GM19455 (cell line): ENCODE data around the gene CADPS2.
"Not testable (repeated sequence)": the region's sequence is repeated elsewhere in the genome, so short reads cannot be mapped to it uniquely, and the experiment has no call there.

ENCODE experiments used
- ATAC-seq: cut with Tn5 transposase; IDR thresholded peaks from one replicate; pipeline ENCODE4 v1.9.1; 2021; ENCODE audit not compliant: unreplicated experiment

CADPS2 gene

GRCh38 chr7:122677149-122677548 is 209.1 kb downstream of the CADPS2 start:
- ATAC-seq: no peak

- ATAC-seq: no peak
Measured at GRCh38 chr7:122676466-122676865, 209.8 kb downstream of the CADPS2 start.

- ATAC-seq: no peak
Measured at GRCh38 chr7:122675621-122676020, 210.6 kb downstream of the CADPS2 start.

GRCh38 chr7:122675011-122675410 is 211.2 kb downstream of the CADPS2 start:
- no peak for ATAC-seq

- ATAC-seq: no peak
Measured at GRCh38 chr7:122674502-122674901, 211.8 kb downstream of the CADPS2 start.

GRCh38 chr7:122673951-122674350 is 212.3 kb downstream of the CADPS2 start:
- no peak for ATAC-seq

GRCh38 chr7:122672536-122672935 is 213.7 kb downstream of the CADPS2 start:
- ATAC-seq: no peak

- ATAC-seq: no peak
Measured at GRCh38 chr7:122663733-122664132, 222.5 kb downstream of the CADPS2 start.

GRCh38 chr7:122658856-122659255 is 227.4 kb downstream of the CADPS2 start:
- no peak for ATAC-seq

GRCh38 chr7:122653685-122654084 is 232.6 kb downstream of the CADPS2 start:
- no peak for ATAC-seq

GRCh38 chr7:122652876-122653275 is 233.4 kb downstream of the CADPS2 start:
- no peak for ATAC-seq

- no peak for ATAC-seq
Measured at GRCh38 chr7:122651451-122651850, 234.8 kb downstream of the CADPS2 start.

- no peak for ATAC-seq
Measured at GRCh38 chr7:122643250-122643649, 243.0 kb downstream of the CADPS2 start.

GRCh38 chr7:122638459-122638858 is 247.8 kb downstream of the CADPS2 start:
- no peak for ATAC-seq

- ATAC-seq: no peak
Measured at GRCh38 chr7:122637784-122638183, 248.5 kb downstream of the CADPS2 start.

GRCh38 chr7:122635481-122635880 is 250.8 kb downstream of the CADPS2 start:
- not testable (repeated sequence) for ATAC-seq

GRCh38 chr7:122633472-122633871 is 252.8 kb downstream of the CADPS2 start:
- no peak for ATAC-seq

- no peak for ATAC-seq
Measured at GRCh38 chr7:122632238-122632637, 254.0 kb downstream of the CADPS2 start.

GRCh38 chr7:122629412-122629953 is 256.8 kb downstream of the CADPS2 start:
- no peak for ATAC-seq

GRCh38 chr7:122628651-122629411 is 257.4 kb downstream of the CADPS2 start:
- ATAC-seq: no peak

GRCh38 chr7:122626785-122627184 is 259.5 kb downstream of the CADPS2 start:
- ATAC-seq: no peak

GRCh38 chr7:122622682-122623081 is 263.6 kb downstream of the CADPS2 start:
- ATAC-seq: no peak

- ATAC-seq: no peak
Measured at GRCh38 chr7:122619664-122620063, 266.6 kb downstream of the CADPS2 start.
